Measurements from ENCODE around the gene NRN1. TPM values are rescaled to one million over a fixed set of nuclear protein-coding genes. Genes with fewer than 3 reads are reported as not detected.

Gene NRN1
- total RNA-seq, 6 donors from 2014 or later: 3.8 to 25.6 (median 5.7) TPM

DNA sequence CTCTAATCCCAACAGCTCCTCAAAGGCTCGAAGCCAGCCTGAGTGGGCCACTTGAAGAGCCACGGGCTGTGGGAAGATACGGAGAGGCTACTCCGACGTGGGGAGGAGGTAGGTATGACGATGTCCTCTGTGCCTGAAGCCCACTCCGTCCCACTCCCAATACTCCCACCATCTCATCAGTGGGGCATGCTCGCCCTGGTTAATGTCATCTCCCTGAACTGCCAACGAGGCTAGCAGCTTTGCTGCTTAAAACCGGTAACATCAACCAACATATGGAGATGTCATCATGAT is 11.1 kb downstream of the NRN1 start:
- H3K27ac ChIP-seq: peak overlapping the region; percentile 61 to 86 (median 70)
- DNase-seq (no peak), ATAC-seq (ENCODE audit: low FRiP score in 2 of 2) (no peak)
- peaks cover 0 to 72% (median 47%) of the 10 kb centered on the region in 4 donors for H3K27me3 ChIP-seq
- 20 to 27% methylated on average over 8 to 10 of the region's 10 CpGs for whole genome bisulfite sequencing, 2 donors
- H3K4me3 ChIP-seq: peak overlapping the region in 3 of 4 donors; percentile 36 to 63 (median 62)
- H3K4me1 ChIP-seq: peaks cover 41 to 54% (median 45%) of the 10 kb centered on the region in 4 donors
- no peaks in the 10 kb centered on the region for H3K36me3 ChIP-seq
- TF ChIP-seq POLR2AphosphoS5 (IDR thresholded peaks at IDR 0.05) (no peak), POLR2A (IDR thresholded peaks at IDR 0.05) (no peak), EP300 (IDR thresholded peaks at IDR 0.05) (no peak)
- TF ChIP-seq, protein P1, sequence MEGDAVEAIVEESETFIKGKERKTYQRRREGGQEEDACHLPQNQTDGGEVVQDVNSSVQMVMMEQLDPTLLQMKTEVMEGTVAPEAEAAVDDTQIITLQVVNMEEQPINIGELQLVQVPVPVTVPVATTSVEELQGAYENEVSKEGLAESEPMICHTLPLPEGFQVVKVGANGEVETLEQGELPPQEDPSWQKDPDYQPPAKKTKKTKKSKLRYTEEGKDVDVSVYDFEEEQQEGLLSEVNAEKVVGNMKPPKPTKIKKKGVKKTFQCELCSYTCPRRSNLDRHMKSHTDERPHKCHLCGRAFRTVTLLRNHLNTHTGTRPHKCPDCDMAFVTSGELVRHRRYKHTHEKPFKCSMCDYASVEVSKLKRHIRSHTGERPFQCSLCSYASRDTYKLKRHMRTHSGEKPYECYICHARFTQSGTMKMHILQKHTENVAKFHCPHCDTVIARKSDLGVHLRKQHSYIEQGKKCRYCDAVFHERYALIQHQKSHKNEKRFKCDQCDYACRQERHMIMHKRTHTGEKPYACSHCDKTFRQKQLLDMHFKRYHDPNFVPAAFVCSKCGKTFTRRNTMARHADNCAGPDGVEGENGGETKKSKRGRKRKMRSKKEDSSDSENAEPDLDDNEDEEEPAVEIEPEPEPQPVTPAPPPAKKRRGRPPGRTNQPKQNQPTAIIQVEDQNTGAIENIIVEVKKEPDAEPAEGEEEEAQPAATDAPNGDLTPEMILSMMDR (IDR thresholded peaks at IDR 0.05): no peak
- H3K9me3 ChIP-seq: peaks cover 0 to 6% (median 0%) of the 10 kb centered on the region in 4 donors

DNA sequence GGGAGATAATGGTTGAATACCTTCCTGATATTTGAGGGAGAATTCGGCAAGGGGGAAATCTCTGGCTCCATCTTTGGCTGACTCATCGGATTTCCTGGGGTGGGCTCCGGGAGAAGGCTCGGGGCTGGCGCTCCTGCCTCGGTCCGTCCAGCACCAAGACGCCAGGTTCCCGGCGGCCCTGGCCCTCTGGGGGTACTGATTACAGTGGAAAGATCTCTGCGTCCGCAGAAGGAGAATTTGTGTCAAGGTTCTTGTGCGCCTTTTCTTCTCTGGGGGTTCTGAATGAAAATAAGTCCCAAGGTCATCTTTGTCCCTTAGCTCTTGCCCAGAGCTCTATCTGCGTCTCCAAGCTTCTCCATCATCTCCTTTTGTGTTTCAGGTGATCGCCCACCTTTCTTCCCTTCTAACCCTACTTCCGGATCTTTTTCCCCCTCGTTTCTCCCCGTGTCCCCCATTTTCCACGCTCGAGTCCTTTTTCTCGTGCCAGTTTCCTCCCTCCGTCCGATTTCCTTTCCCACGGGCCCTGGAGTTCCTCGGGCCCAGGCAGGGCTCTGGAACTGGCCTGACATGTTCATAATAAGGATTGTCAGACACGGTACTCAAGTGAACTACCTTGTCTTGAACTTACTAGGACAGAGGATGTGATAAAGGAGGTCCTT is 11.6 kb downstream of the NRN1 start:
- Histone ChIP-seq H3K36me3 (no peaks in the 10 kb centered on the region), H3K27ac (peak overlapping the region in 1 of 4 donors; percentile 65), H3K4me1 (peaks cover 41 to 54% (median 46%) of the 10 kb centered on the region in 4 donors), H3K4me3 (no peak overlapping the region), H3K9me3 (peaks cover 0 to 2% (median 0%) of the 10 kb centered on the region in 4 donors), H3K27me3 (peaks cover 0 to 70% (median 46%) of the 10 kb centered on the region in 4 donors)
- DNase-seq: peak in 1 of 2 donors; percentile 48
- 24 to 37% methylated on average over 25 to 26 of the region's 26 CpGs for WGBS, 2 donors
- ATAC-seq (ENCODE audit: low FRiP score in 2 of 2): no peak
- TF ChIP-seq POLR2A (IDR thresholded peaks at IDR 0.05) (no peak), EP300 (IDR thresholded peaks at IDR 0.05) (no peak), POLR2AphosphoS5 (IDR thresholded peaks at IDR 0.05) (no peak)
- TF ChIP-seq, protein P1 (IDR thresholded peaks at IDR 0.05): no peak

DNA sequence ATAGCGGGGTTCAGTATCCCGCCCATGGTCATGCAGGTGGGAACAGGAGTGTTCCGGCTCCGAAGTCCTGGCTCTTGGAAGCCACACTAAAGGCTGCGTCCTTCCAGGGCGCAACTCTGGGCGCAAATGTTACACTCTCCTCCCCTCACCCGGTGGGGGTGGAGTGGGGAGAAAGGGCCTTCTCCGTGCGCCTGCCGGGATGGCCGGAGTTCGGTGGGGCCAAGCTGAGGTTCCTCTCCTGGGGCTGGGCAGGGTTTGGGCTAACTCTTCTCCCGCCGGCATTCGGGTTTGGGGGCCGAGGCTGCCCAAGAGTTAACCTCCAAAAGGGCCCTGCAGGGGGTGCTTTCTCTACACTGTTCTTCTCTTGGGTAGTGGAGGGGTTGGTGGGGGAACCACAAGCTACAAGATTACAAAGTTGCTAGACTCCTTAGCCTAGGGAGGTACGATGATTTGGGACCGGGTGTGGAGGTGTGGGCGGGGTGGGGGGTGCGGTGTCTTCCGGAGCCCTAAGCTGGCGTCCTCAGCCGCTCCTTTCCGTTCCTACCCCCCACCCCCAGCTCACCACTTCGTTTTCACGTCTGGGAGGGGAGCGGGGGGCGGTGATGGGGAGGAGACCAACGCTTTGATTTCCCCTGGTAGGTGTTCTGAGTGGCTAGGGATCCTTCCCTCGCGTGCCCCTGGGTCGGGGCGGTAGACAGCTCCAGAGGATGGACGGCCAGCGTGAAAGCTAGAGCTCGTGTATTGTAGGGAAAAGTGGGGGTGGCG is 12.3 kb downstream of the NRN1 start:
- H3K27me3 ChIP-seq: peaks cover 0 to 63% (median 39%) of the 10 kb centered on the region in 4 donors
- 27 to 30% methylated on average over 24 to 38 of the region's 38 CpGs for WGBS, 2 donors
- no peak overlapping the region for H3K27ac ChIP-seq
- no peaks in the 10 kb centered on the region for H3K36me3 ChIP-seq
- TF ChIP-seq POLR2AphosphoS5 (IDR thresholded peaks at IDR 0.05) (no peak), POLR2A (IDR thresholded peaks at IDR 0.05) (no peak), EP300 (IDR thresholded peaks at IDR 0.05) (no peak)
- ATAC-seq (ENCODE audit: low FRiP score in 2 of 2) (no peak), DNase-seq (no peak)
- no peaks in the 10 kb centered on the region for H3K9me3 ChIP-seq
- no peak overlapping the region for H3K4me3 ChIP-seq
- H3K4me1 ChIP-seq: peaks cover 36 to 49% (median 41%) of the 10 kb centered on the region in 4 donors

DNA sequence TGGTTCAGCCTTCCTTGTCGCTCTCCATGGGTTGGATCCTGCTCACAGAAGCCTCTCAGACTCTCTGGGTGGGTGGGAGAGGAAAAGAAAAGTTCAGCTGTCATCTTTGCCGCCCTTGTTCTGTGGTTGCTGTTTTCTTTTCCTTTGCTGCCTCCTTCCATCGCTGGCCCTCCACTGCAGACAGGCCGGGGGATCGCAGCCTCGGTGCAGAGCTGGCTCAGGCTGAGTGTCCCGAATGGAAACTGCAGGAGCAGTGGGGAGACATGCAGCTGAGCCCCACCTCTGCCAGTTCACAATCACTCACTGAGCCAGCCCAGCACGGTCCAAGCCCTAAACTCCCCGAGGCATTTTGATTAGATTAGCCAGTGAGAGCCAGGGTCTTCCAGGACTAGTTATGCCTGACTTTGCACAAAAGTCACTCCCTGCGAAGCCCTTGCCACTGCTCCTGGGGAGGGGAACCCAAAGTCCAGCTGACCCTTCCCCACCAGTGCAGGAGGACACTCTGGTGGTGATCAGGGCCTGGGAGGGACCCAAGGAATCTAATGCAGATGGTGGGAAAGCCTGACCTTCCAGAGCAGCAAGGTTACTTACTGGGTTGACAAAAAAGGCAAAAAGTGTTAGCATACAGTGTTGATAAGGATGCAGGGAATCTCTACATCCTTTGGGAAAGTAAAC is 14.0 kb downstream of the NRN1 start:
- Histone ChIP-seq H3K4me1 (peaks cover 22 to 32% (median 26%) of the 10 kb centered on the region in 4 donors), H3K9me3 (no peaks in the 10 kb centered on the region), H3K4me3 (no peak overlapping the region), H3K27ac (no peak overlapping the region), H3K36me3 (no peaks in the 10 kb centered on the region), H3K27me3 (peaks cover 0 to 45% (median 27%) of the 10 kb centered on the region in 4 donors)
- ATAC-seq (ENCODE audit: low FRiP score in 2 of 2): no peak
- no peak for TF ChIP-seq POLR2AphosphoS5 (IDR thresholded peaks at IDR 0.05)
- no peak for TF ChIP-seq EP300 (IDR thresholded peaks at IDR 0.05)
- no peak for TF ChIP-seq POLR2A (IDR thresholded peaks at IDR 0.05)
- TF ChIP-seq, protein P1 (IDR thresholded peaks at IDR 0.05): no peak
- peak in 1 of 2 donors; percentile 32 for DNase-seq
- WGBS, 2 donors: 47 to 61% methylated on average over 8 to 10 of the region's 10 CpGs

DNA sequence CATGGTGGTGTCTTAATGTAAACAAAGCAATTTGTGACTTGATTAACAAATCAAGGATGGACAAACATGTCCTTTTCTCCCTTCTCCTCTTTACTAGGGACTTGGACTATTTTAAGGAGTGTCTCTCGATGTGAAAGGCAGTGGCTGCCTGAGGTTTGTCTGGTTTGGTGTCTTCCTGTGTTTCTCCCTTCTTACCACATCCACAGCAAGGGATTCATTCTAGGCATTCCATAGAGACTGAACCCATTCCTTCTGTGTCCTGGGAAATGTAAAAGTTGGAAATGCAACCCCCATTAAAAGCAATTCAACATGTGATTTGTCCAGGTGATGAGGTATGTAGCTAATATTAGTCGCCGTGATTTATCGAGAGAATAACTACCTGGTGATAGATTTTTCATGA is 15.9 kb downstream of the NRN1 start:
- whole genome bisulfite sequencing, 2 donors: 90 to 97% methylated on average over 4 of the region's 4 CpGs

More for the DNA sequence above, 15.9 kb downstream of the NRN1 start:
- no peaks in the 10 kb centered on the region for H3K36me3 ChIP-seq
- TF ChIP-seq POLR2A (IDR thresholded peaks at IDR 0.05) (no peak), EP300 (IDR thresholded peaks at IDR 0.05) (no peak), POLR2AphosphoS5 (IDR thresholded peaks at IDR 0.05) (no peak)
- TF ChIP-seq, protein P1 (IDR thresholded peaks at IDR 0.05): no peak
- no peak for ATAC-seq (ENCODE audit: low FRiP score in 2 of 2)
- H3K9me3 ChIP-seq: no peaks in the 10 kb centered on the region
- H3K27ac ChIP-seq: no peak overlapping the region
- H3K4me3 ChIP-seq: no peak overlapping the region
- H3K4me1 ChIP-seq: peaks cover 5 to 13% (median 7%) of the 10 kb centered on the region in 4 donors
- H3K27me3 ChIP-seq: peaks cover 0 to 27% (median 15%) of the 10 kb centered on the region in 4 donors
- DNase-seq: no peak
